ENCODE results near the gene ASB2.

DNA sequence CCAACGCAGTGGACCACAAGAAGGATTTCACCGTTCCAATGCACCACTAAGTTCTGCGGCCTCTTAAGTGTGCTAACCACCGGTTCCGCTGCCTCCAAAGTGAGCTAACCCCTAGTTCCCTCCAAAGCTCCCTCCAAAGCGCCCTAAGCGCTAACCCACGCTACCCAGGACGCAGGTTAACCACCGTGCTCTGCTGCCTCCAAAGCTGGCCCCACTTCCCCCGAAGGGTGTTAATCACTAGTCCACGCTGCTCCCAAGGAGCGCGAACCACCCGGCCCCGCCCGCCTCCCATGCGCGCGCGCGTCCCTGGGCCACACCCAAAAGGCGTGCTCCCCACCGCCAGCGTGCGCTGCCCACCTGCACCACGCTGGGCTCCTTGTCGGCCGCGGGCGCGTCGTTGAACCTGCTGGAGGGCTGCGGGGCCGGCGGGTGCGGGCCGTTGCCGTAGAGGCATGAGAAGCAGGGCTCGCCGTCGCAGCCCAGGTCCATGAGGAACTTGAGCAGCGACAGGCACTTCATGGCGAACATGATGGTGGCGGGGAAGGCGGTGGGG lies 37.5 kb downstream of the ASB2 start:
- no peak for TF ChIP-seq EP300 (IDR thresholded peaks at IDR 0.05; ENCODE audit: low read depth)
- TF ChIP-seq, protein P1, sequence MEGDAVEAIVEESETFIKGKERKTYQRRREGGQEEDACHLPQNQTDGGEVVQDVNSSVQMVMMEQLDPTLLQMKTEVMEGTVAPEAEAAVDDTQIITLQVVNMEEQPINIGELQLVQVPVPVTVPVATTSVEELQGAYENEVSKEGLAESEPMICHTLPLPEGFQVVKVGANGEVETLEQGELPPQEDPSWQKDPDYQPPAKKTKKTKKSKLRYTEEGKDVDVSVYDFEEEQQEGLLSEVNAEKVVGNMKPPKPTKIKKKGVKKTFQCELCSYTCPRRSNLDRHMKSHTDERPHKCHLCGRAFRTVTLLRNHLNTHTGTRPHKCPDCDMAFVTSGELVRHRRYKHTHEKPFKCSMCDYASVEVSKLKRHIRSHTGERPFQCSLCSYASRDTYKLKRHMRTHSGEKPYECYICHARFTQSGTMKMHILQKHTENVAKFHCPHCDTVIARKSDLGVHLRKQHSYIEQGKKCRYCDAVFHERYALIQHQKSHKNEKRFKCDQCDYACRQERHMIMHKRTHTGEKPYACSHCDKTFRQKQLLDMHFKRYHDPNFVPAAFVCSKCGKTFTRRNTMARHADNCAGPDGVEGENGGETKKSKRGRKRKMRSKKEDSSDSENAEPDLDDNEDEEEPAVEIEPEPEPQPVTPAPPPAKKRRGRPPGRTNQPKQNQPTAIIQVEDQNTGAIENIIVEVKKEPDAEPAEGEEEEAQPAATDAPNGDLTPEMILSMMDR (IDR thresholded peaks at IDR 0.05) = no peak
